ENCODE data around the gene BLMH.

The BLMH gene

GRCh38 chr17:30321314-30321713 is 29.6 kb upstream of the BLMH start:
- no peaks in the 10 kb centered on the region for H4K20me1 ChIP-seq (ENCODE audit: control insufficient read depth, insufficient read depth, low read depth, low read length)
- peaks cover 14% of the 10 kb centered on the region for H3K4me1 ChIP-seq (ENCODE audit: control insufficient read depth, low read length)
- H3K4me3 ChIP-seq (ENCODE audit: low read length), result no peak overlapping the region
- no peaks in the 10 kb centered on the region for H3K9me2 ChIP-seq (replicated peaks; ENCODE audit: control insufficient read depth, low read length)
- H3F3A ChIP-seq (ENCODE audit: control insufficient read depth, insufficient read depth), result no peaks in the 10 kb centered on the region
- no peaks in the 10 kb centered on the region for H3K9me3 ChIP-seq (ENCODE audit: control insufficient read depth, insufficient read depth, low read length)
- no peaks in the 10 kb centered on the region for H3K79me2 ChIP-seq (ENCODE audit: control insufficient read depth, low read length)
- H3K27ac ChIP-seq (ENCODE audit: low read depth, low read length), result no peak overlapping the region
- no peak overlapping the region for H3K4me2 ChIP-seq (ENCODE audit: low read length)
- H3K36me3 ChIP-seq (ENCODE audit: control insufficient read depth, low read length), result no peaks in the 10 kb centered on the region
- H3K27me3 ChIP-seq (ENCODE audit: control insufficient read depth, low read length), result peaks cover 7% of the 10 kb centered on the region; the same call in 1 of the 2 replicates
- TF ChIP-seq EZH2phosphoT487 (IDR thresholded peaks at IDR 0.05; ENCODE audit: borderline replicate concordance, low read length) (no peak), CTCF (IDR thresholded peaks at IDR 0.05; ENCODE audit: low read depth, low read length, poor library complexity, severe bottlenecking) (no peak)

- Histone ChIP-seq H3K27ac (ENCODE audit: low read depth, low read length) (no peak overlapping the region), H3K4me3 (ENCODE audit: low read length) (no peak overlapping the region), H3K27me3 (ENCODE audit: control insufficient read depth, low read length) (peaks cover 8% of the 10 kb centered on the region), H4K20me1 (ENCODE audit: control insufficient read depth, insufficient read depth, low read depth, low read length) (no peaks in the 10 kb centered on the region), H3K79me2 (ENCODE audit: control insufficient read depth, low read length) (no peaks in the 10 kb centered on the region), H3K36me3 (ENCODE audit: control insufficient read depth, low read length) (no peaks in the 10 kb centered on the region), H3F3A (ENCODE audit: control insufficient read depth, insufficient read depth) (no peaks in the 10 kb centered on the region), H3K4me1 (ENCODE audit: control insufficient read depth, low read length) (peaks cover 6% of the 10 kb centered on the region), H3K9me2 (replicated peaks; ENCODE audit: control insufficient read depth, low read length) (no peaks in the 10 kb centered on the region), H3K4me2 (ENCODE audit: low read length) (no peak overlapping the region), H3K9me3 (ENCODE audit: control insufficient read depth, insufficient read depth, low read length) (no peaks in the 10 kb centered on the region)
- TF ChIP-seq EZH2phosphoT487 (IDR thresholded peaks at IDR 0.05; ENCODE audit: borderline replicate concordance, low read length) (no peak), CTCF (IDR thresholded peaks at IDR 0.05; ENCODE audit: low read depth, low read length, poor library complexity, severe bottlenecking) (no peak)
These were observed 26.4 kb upstream of the BLMH start for GRCh38 chr17:30318155-30318554.

- Histone ChIP-seq H3K27me3 (ENCODE audit: control insufficient read depth, low read length) (peaks cover 12% of the 10 kb centered on the region), H3K9me2 (replicated peaks; ENCODE audit: control insufficient read depth, low read length) (no peaks in the 10 kb centered on the region), H3K4me2 (ENCODE audit: low read length) (no peak overlapping the region), H3K36me3 (ENCODE audit: control insufficient read depth, low read length) (no peaks in the 10 kb centered on the region), H3K79me2 (ENCODE audit: control insufficient read depth, low read length) (no peaks in the 10 kb centered on the region), H3K9me3 (ENCODE audit: control insufficient read depth, insufficient read depth, low read length) (no peaks in the 10 kb centered on the region), H3K4me3 (ENCODE audit: low read length) (no peak overlapping the region), H3K27ac (ENCODE audit: low read depth, low read length) (no peak overlapping the region), H4K20me1 (ENCODE audit: control insufficient read depth, insufficient read depth, low read depth, low read length) (no peaks in the 10 kb centered on the region), H3F3A (ENCODE audit: control insufficient read depth, insufficient read depth) (no peaks in the 10 kb centered on the region), H3K4me1 (ENCODE audit: control insufficient read depth, low read length) (no peaks in the 10 kb centered on the region)
- TF ChIP-seq EZH2phosphoT487 (IDR thresholded peaks at IDR 0.05; ENCODE audit: borderline replicate concordance, low read length), result no peak
- TF ChIP-seq CTCF (IDR thresholded peaks at IDR 0.05; ENCODE audit: low read depth, low read length, poor library complexity, severe bottlenecking), result no peak
These were observed 25.0 kb upstream of the BLMH start for GRCh38 chr17:30316736-30317135.

- Histone ChIP-seq H3K4me3 (ENCODE audit: low read length) (no peak overlapping the region), H3K9me2 (replicated peaks; ENCODE audit: control insufficient read depth, low read length) (no peaks in the 10 kb centered on the region), H3K79me2 (ENCODE audit: control insufficient read depth, low read length) (no peaks in the 10 kb centered on the region), H3K27ac (ENCODE audit: low read depth, low read length) (no peak overlapping the region), H4K20me1 (ENCODE audit: control insufficient read depth, insufficient read depth, low read depth, low read length) (no peaks in the 10 kb centered on the region), H3K9me3 (ENCODE audit: control insufficient read depth, insufficient read depth, low read length) (no peaks in the 10 kb centered on the region), H3K4me2 (ENCODE audit: low read length) (no peak overlapping the region), H3K4me1 (ENCODE audit: control insufficient read depth, low read length) (no peaks in the 10 kb centered on the region), H3K36me3 (ENCODE audit: control insufficient read depth, low read length) (no peaks in the 10 kb centered on the region), H3F3A (ENCODE audit: control insufficient read depth, insufficient read depth) (no peaks in the 10 kb centered on the region), H3K27me3 (ENCODE audit: control insufficient read depth, low read length) (peaks cover 12% of the 10 kb centered on the region)
- TF ChIP-seq CTCF (IDR thresholded peaks at IDR 0.05; ENCODE audit: low read depth, low read length, poor library complexity, severe bottlenecking), result no peak
- no peak for TF ChIP-seq EZH2phosphoT487 (IDR thresholded peaks at IDR 0.05; ENCODE audit: borderline replicate concordance, low read length)
These were observed 23.4 kb upstream of the BLMH start for GRCh38 chr17:30315106-30315505.

Data from DOHH2 (cell line).